T-helper 9 cell (primary cell): ENCODE results near the gene SELENOT.

Experiments used
- DNase-seq: peaks from one replicate; pipeline ENCODE4 v3.0.0-alpha.2; 2020

The SELENOT gene

GRCh38 chr3:150673966-150674365 lies 70.8 kb downstream of the SELENOT start:
- DNase-seq = no peak

- DNase-seq = no peak
Observed at GRCh38 chr3:150675587-150675986, 72.5 kb downstream of the SELENOT start.
